ENCODE results near the gene HAL.

The HAL gene

DNA sequence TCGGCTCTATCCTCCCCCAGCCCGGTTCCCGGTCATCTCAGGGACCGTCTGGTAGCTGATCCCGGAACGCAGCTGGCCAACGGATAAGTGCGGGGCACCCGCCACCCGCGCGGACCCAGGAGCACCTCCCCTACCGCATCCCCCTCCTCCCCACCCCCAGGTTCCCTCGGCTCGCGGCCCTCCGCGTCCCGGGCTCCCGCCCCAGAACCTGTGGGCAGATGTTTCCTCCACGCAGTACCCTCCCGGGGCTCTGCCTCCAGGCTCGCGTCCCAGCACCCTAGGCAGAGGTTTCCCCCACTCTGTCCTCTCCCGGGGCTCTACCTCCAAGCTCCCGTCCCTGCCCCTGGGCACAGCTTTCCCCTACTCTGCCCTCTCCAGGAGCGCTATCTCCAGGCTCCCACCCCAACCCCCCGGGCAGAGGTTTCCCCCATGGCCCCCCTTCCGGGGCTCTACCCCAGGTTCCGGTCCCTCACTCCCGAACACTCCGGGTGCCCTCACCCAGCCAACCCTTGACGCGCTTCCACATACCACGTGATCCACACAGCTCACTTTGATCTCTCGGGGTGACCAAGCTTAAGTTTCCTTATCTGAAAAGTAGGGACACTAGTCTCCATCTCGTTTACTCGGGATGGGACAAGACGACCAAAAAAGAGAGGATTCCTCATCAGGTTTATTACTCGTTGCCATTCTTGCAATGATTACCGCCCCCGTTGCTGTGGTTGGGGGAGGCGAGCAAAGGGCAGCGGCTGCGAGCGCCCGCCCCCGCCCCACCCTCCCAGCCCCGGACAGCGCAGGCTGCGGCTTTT is 53.4 kb downstream of the HAL start, which contains the start of gene CCDC38 (continued):
- TF ChIP-seq SALL2 (tag by site-specific recombination; IDR thresholded peaks at IDR 0.05; ENCODE audit: borderline replicate concordance): no peak
- TF ChIP-seq ZNF37A (tag by site-specific recombination; IDR thresholded peaks at IDR 0.05): no peak
- TF ChIP-seq, protein P1, sequence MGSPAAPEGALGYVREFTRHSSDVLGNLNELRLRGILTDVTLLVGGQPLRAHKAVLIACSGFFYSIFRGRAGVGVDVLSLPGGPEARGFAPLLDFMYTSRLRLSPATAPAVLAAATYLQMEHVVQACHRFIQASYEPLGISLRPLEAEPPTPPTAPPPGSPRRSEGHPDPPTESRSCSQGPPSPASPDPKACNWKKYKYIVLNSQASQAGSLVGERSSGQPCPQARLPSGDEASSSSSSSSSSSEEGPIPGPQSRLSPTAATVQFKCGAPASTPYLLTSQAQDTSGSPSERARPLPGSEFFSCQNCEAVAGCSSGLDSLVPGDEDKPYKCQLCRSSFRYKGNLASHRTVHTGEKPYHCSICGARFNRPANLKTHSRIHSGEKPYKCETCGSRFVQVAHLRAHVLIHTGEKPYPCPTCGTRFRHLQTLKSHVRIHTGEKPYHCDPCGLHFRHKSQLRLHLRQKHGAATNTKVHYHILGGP (tag by site-specific recombination; IDR thresholded peaks at IDR 0.05): no peak
- no peak for TF ChIP-seq ZNF596 (tag by site-specific recombination; IDR thresholded peaks at IDR 0.05)
- TF ChIP-seq, protein P2, sequence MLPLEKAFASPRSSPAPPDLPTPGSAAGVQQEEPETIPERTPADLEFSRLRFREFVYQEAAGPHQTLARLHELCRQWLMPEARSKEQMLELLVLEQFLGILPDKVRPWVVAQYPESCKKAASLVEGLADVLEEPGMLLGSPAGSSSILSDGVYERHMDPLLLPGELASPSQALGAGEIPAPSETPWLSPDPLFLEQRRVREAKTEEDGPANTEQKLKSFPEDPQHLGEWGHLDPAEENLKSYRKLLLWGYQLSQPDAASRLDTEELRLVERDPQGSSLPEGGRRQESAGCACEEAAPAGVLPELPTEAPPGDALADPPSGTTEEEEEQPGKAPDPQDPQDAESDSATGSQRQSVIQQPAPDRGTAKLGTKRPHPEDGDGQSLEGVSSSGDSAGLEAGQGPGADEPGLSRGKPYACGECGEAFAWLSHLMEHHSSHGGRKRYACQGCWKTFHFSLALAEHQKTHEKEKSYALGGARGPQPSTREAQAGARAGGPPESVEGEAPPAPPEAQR (tag by site-specific recombination; IDR thresholded peaks at IDR 0.05): no peak
- no peak for TF ChIP-seq ZNF623 (tag by site-specific recombination; IDR thresholded peaks at IDR 0.05)
- no peak for TF ChIP-seq ZNF140 (tag by site-specific recombination; IDR thresholded peaks at IDR 0.05)
- no peak for TF ChIP-seq ZNF530 (tag by site-specific recombination; IDR thresholded peaks at IDR 0.05; ENCODE audit: low read depth)
- TF ChIP-seq ZNF600 (tag by site-specific recombination; IDR thresholded peaks at IDR 0.05): peak; percentile 72
- TF ChIP-seq ZNF423 (tag by site-specific recombination; IDR thresholded peaks at IDR 0.05): peak; percentile 83
- TF ChIP-seq, protein P3, sequence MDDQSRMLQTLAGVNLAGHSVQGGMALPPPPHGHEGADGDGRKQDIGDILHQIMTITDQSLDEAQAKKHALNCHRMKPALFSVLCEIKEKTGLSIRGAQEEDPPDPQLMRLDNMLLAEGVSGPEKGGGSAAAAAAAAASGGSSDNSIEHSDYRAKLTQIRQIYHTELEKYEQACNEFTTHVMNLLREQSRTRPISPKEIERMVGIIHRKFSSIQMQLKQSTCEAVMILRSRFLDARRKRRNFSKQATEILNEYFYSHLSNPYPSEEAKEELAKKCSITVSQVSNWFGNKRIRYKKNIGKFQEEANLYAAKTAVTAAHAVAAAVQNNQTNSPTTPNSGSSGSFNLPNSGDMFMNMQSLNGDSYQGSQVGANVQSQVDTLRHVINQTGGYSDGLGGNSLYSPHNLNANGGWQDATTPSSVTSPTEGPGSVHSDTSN (CRISPR knock-in tag; IDR thresholded peaks at IDR 0.05): no peak
- TF ChIP-seq, protein P4, sequence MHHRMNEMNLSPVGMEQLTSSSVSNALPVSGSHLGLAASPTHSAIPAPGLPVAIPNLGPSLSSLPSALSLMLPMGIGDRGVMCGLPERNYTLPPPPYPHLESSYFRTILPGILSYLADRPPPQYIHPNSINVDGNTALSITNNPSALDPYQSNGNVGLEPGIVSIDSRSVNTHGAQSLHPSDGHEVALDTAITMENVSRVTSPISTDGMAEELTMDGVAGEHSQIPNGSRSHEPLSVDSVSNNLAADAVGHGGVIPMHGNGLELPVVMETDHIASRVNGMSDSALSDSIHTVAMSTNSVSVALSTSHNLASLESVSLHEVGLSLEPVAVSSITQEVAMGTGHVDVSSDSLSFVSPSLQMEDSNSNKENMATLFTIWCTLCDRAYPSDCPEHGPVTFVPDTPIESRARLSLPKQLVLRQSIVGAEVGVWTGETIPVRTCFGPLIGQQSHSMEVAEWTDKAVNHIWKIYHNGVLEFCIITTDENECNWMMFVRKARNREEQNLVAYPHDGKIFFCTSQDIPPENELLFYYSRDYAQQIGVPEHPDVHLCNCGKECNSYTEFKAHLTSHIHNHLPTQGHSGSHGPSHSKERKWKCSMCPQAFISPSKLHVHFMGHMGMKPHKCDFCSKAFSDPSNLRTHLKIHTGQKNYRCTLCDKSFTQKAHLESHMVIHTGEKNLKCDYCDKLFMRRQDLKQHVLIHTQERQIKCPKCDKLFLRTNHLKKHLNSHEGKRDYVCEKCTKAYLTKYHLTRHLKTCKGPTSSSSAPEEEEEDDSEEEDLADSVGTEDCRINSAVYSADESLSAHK (tag by site-specific recombination; IDR thresholded peaks at IDR 0.05): no peak
- no peak for TF ChIP-seq MYNN (tag by site-specific recombination; IDR thresholded peaks at IDR 0.05; ENCODE audit: borderline replicate concordance)
- TF ChIP-seq MZF1 (tag by site-specific recombination; IDR thresholded peaks at IDR 0.05; ENCODE audit: borderline replicate concordance): no peak
- no peak for TF ChIP-seq ZFP41 (tag by site-specific recombination; IDR thresholded peaks at IDR 0.05; ENCODE audit: borderline replicate concordance)
- no peak for TF ChIP-seq ZNF311 (tag by site-specific recombination; IDR thresholded peaks at IDR 0.05; ENCODE audit: borderline replicate concordance)
- TF ChIP-seq ZNF2 (tag by site-specific recombination; IDR thresholded peaks at IDR 0.05): no peak
- TF ChIP-seq ZNF157 (tag by site-specific recombination; IDR thresholded peaks at IDR 0.05): no peak
- TF ChIP-seq ZNF629 (tag by site-specific recombination; IDR thresholded peaks at IDR 0.05): peak; percentile 22; the same call in 1 of the 2 replicates
- TF ChIP-seq BCL11B (tag by site-specific recombination; IDR thresholded peaks at IDR 0.05; ENCODE audit: low read depth): no peak
- TF ChIP-seq ZNF133 (tag by site-specific recombination; IDR thresholded peaks at IDR 0.05): no peak
- TF ChIP-seq, protein P5, sequence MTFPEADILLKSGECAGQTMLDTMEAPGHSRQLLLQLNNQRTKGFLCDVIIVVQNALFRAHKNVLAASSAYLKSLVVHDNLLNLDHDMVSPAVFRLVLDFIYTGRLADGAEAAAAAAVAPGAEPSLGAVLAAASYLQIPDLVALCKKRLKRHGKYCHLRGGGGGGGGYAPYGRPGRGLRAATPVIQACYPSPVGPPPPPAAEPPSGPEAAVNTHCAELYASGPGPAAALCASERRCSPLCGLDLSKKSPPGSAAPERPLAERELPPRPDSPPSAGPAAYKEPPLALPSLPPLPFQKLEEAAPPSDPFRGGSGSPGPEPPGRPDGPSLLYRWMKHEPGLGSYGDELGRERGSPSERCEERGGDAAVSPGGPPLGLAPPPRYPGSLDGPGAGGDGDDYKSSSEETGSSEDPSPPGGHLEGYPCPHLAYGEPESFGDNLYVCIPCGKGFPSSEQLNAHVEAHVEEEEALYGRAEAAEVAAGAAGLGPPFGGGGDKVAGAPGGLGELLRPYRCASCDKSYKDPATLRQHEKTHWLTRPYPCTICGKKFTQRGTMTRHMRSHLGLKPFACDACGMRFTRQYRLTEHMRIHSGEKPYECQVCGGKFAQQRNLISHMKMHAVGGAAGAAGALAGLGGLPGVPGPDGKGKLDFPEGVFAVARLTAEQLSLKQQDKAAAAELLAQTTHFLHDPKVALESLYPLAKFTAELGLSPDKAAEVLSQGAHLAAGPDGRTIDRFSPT (tag by site-specific recombination; IDR thresholded peaks at IDR 0.05): peak; percentile 80
- TF ChIP-seq ZNF624 (tag by site-specific recombination; IDR thresholded peaks at IDR 0.05): no peak
- TF ChIP-seq ZEB2 (tag by site-specific recombination; IDR thresholded peaks at IDR 0.05): 0 out of 2 replicates have a peak, but pooled peaks have one; percentile 41
- TF ChIP-seq, protein P6, sequence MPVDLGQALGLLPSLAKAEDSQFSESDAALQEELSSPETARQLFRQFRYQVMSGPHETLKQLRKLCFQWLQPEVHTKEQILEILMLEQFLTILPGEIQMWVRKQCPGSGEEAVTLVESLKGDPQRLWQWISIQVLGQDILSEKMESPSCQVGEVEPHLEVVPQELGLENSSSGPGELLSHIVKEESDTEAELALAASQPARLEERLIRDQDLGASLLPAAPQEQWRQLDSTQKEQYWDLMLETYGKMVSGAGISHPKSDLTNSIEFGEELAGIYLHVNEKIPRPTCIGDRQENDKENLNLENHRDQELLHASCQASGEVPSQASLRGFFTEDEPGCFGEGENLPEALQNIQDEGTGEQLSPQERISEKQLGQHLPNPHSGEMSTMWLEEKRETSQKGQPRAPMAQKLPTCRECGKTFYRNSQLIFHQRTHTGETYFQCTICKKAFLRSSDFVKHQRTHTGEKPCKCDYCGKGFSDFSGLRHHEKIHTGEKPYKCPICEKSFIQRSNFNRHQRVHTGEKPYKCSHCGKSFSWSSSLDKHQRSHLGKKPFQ (tag by site-specific recombination; IDR thresholded peaks at IDR 0.05): no peak
- TF ChIP-seq ZNF324 (tag by site-specific recombination; IDR thresholded peaks at IDR 0.05): no peak
- no peak for TF ChIP-seq ZNF266 (tag by site-specific recombination; IDR thresholded peaks at IDR 0.05; ENCODE audit: low read depth)
- no peak for TF ChIP-seq ZNF16 (tag by site-specific recombination; IDR thresholded peaks at IDR 0.05; ENCODE audit: low read depth)
- no peak for TF ChIP-seq ZNF19 (tag by site-specific recombination; IDR thresholded peaks at IDR 0.05; ENCODE audit: low read depth)
- no peak for TF ChIP-seq YY1 (tag by site-specific recombination; IDR thresholded peaks at IDR 0.05)
- no peak for TF ChIP-seq ZNF223 (tag by site-specific recombination; IDR thresholded peaks at IDR 0.05)
